Vagina (tissue), 2 donors: Measurements from ENCODE around the gene MAGEE1.

Source experiments
- POLR2A ChIP-seq, 2 donors: fragments of 450-650 bp; IDR thresholded peaks; one replicate each; pipeline ENCODE4 v1.6.1; 2017; ENCODE audit warnings: antibody characterized with exemption in 2 of 2, mild to moderate bottlenecking in 2 of 2, moderate library complexity in 2 of 2
- POLR2AphosphoS5 ChIP-seq, 2 donors: sonication (generic); formaldehyde crosslinking; IDR thresholded peaks; one replicate each; pipeline ENCODE4 v1.9.0; 2017; ENCODE audit warnings: antibody characterized with exemption in 2 of 2, mild to moderate bottlenecking in 2 of 2, low read depth in 1 of 2; ENCODE audit not compliant: insufficient read depth in 1 of 2
- TF ChIP-seq, protein P1 (sequence below), 3 experiments: fragments of 450-650 bp in 2 of 3; fragments of 200-600 bp in 1 of 3; sonication (generic) in 1 of 3; IDR thresholded peaks; one replicate each; pipeline ENCODE4 v1.5.1; 2017 to 2019; ENCODE audit warnings: antibody characterized with exemption in 3 of 3, mild to moderate bottlenecking in 2 of 3, moderate library complexity in 2 of 3

DNA sequence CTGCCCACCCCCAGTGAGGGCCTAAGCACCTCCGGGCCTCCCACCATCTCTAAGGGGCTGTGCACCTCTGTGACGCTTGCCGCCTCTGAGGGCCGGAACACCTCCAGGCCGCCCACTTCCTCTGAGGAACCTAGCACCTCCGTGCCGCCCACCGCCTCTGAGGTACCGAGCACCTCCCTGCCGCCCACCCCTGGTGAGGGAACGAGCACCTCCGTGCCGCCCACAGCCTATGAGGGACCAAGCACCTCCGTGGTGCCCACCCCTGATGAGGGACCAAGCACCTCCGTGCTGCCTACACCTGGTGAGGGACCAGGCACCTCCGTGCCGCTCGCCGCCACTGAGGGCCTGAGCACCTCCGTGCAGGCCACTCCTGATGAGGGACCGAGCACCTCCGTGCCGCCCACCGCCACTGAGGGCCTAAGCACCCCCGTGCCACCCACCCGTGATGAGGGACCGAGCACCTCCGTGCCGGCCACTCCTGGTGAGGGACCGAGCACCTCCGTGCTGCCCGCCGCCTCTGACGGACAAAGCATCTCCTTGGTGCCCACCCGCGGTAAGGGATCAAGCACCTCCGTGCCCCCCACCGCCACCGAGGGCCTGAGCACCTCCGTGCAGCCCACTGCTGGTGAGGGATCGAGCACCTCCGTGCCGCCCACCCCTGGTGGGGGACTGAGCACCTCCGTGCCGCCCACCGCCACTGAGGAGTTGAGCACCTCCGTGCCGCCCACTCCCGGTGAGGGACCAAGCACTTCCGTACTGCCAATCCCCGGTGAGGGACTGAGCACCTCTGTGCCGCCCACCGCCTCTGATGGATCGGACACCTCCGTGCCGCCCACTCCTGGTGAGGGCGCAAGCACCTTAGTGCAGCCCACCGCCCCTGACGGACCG is 977 bp downstream of the MAGEE1 start:
- TF ChIP-seq, protein P1, sequence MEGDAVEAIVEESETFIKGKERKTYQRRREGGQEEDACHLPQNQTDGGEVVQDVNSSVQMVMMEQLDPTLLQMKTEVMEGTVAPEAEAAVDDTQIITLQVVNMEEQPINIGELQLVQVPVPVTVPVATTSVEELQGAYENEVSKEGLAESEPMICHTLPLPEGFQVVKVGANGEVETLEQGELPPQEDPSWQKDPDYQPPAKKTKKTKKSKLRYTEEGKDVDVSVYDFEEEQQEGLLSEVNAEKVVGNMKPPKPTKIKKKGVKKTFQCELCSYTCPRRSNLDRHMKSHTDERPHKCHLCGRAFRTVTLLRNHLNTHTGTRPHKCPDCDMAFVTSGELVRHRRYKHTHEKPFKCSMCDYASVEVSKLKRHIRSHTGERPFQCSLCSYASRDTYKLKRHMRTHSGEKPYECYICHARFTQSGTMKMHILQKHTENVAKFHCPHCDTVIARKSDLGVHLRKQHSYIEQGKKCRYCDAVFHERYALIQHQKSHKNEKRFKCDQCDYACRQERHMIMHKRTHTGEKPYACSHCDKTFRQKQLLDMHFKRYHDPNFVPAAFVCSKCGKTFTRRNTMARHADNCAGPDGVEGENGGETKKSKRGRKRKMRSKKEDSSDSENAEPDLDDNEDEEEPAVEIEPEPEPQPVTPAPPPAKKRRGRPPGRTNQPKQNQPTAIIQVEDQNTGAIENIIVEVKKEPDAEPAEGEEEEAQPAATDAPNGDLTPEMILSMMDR (IDR thresholded peaks at IDR 0.05) = no peak
- TF ChIP-seq POLR2A (IDR thresholded peaks at IDR 0.05) (no peak), POLR2AphosphoS5 (IDR thresholded peaks at IDR 0.05; ENCODE audit: insufficient read depth in 1 of 2, low read depth in 1 of 2) (no peak)
